OCI-LY1 (cell line): ENCODE data around the gene SPPL2B.

Source experiments
- H2AFZ ChIP-seq: fragments of 200-600 bp; sonication (generic), shearing (Covaris generic); 2 replicates; pipeline ENCODE4 v1.6.0; 2014; ENCODE audit warnings: antibody characterized with exemption, mild to moderate bottlenecking, low read length
- H3F3A ChIP-seq: fragments of 200-600 bp; sonication (generic), shearing (Covaris generic); 2 replicates; pipeline ENCODE4 v1.6.0; 2014; ENCODE audit warnings: mild to moderate bottlenecking, antibody characterized with exemption, low read length, moderate library complexity; ENCODE audit not compliant: insufficient read depth
- H3K27ac ChIP-seq: fragments of 200-600 bp; sonication (generic); 2 replicates; pipeline ENCODE4 v1.5.1; 2014; ENCODE audit warnings: low read length, mixed run types, mild to moderate bottlenecking, low read depth; ENCODE audit not compliant: poor library complexity, severe bottlenecking
- H3K27me3 ChIP-seq: fragments of 200-600 bp; sonication (generic); 2 replicates; pipeline ENCODE4 v1.6.0; 2014; ENCODE audit warnings: antibody characterized with exemption, mild to moderate bottlenecking, low read length, moderate library complexity; ENCODE audit not compliant: insufficient read depth
- H3K36me3 ChIP-seq: fragments of 200-600 bp; sonication (generic); 2 replicates; pipeline ENCODE4 v1.6.1; 2014; ENCODE audit warnings: mild to moderate bottlenecking, antibody characterized with exemption, low read length, moderate library complexity, mixed read lengths; ENCODE audit not compliant: insufficient read depth
- H3K4me1 ChIP-seq: fragments of 200-600 bp; sonication (generic); 2 replicates; pipeline ENCODE4 v1.5.1; 2014; ENCODE audit warnings: mild to moderate bottlenecking, low read length, moderate library complexity; ENCODE audit not compliant: insufficient read depth, severe bottlenecking
- H3K4me2 ChIP-seq: fragments of 200-600 bp; sonication (generic), shearing (Covaris generic); 2 replicates; pipeline ENCODE4 v1.6.1; 2014; ENCODE audit warnings: low read length
- H3K4me3 ChIP-seq: fragments of 200-600 bp; sonication (generic); 2 replicates; pipeline ENCODE4 v1.5.1; 2014; ENCODE audit warnings: low read length, low read depth, mild to moderate bottlenecking, mixed read lengths; ENCODE audit not compliant: poor library complexity, severe bottlenecking
- H3K79me2 ChIP-seq: fragments of 200-600 bp; shearing (Covaris generic); 2 replicates; pipeline ENCODE4 v1.6.1; 2016; ENCODE audit warnings: mixed run types, low read length, mixed read lengths; ENCODE audit not compliant: insufficient read depth
- H3K9ac ChIP-seq: fragments of 200-600 bp; sonication (generic), shearing (Covaris generic); 2 replicates; pipeline ENCODE4 v1.6.1; 2014; ENCODE audit warnings: mild to moderate bottlenecking, low read length, mixed read lengths
- H3K9me2 ChIP-seq: fragments of 200-600 bp; sonication (generic), shearing (Covaris generic); 2 replicates; pipeline ENCODE4 v1.6.1; 2014; ENCODE audit warnings: low read depth, mild to moderate bottlenecking, low read length, mixed read lengths
- H3K9me3 ChIP-seq: fragments of 200-600 bp; shearing (Covaris generic); 2 replicates; pipeline ENCODE4 v1.6.1; 2014; ENCODE audit warnings: low read length, mixed read lengths
- H4K20me1 ChIP-seq: fragments of 200-600 bp; sonication (generic), shearing (Covaris generic); 2 replicates; pipeline ENCODE4 v1.6.0; 2016; ENCODE audit warnings: mild to moderate bottlenecking, low read length; ENCODE audit not compliant: insufficient read depth
- EZH2 ChIP-seq: fragments of 200-600 bp; sonication (generic), shearing (Covaris generic); IDR thresholded peaks from 2 replicates; pipeline ENCODE4 v1.8.0; 2017; ENCODE audit warnings: borderline replicate concordance, mixed run types, mild to moderate bottlenecking, antibody characterized with exemption, low read length, moderate library complexity, mixed read lengths
- TF ChIP-seq, protein P1 (sequence below): fragments of 200-600 bp; sonication (generic), shearing (Covaris generic); IDR thresholded peaks from 2 replicates; pipeline ENCODE4 v1.5.1; 2017; ENCODE audit warnings: mild to moderate bottlenecking, antibody characterized with exemption, low read length, moderate library complexity, mixed read lengths

Gene SPPL2B

DNA sequence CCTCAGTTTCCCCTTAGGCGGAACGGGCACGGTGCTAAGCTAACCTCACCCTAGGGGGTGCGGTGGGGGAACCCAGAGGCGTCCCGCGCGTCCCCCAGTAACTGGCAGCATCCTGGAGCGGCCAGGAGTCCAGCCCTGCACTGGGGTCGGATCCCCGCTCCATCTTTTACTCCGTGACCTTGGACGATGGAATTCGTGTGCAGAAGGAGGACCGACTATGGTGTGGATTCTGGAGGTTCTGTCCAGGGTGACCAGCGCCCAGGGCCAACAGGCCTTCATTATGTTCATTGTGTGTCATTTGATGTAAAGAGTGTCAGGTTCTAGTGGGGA is 630 bp downstream of the SPPL2B start:
- Histone ChIP-seq H3K36me3 (peaks cover 28% of the 10 kb centered on the region), H3K4me2 (peak overlapping the region; percentile 98), H3F3A (0 out of 2 replicates have a peak, but pooled peaks cover 8% of the 10 kb centered on the region), H3K9me3 (no peaks in the 10 kb centered on the region), H3K9ac (peak overlapping the region; percentile 99), H3K79me2 (peaks cover 15% of the 10 kb centered on the region), H3K4me1 (peaks cover 81% of the 10 kb centered on the region), H2AFZ (no peak overlapping the region), H3K4me3 (peak overlapping the region; percentile 98), H3K9me2 (no peaks in the 10 kb centered on the region), H3K27ac (peak overlapping the region; percentile 63), H3K27me3 (no peaks in the 10 kb centered on the region), H4K20me1 (no peaks in the 10 kb centered on the region)
- no peak for TF ChIP-seq EZH2
- TF ChIP-seq, protein P1, sequence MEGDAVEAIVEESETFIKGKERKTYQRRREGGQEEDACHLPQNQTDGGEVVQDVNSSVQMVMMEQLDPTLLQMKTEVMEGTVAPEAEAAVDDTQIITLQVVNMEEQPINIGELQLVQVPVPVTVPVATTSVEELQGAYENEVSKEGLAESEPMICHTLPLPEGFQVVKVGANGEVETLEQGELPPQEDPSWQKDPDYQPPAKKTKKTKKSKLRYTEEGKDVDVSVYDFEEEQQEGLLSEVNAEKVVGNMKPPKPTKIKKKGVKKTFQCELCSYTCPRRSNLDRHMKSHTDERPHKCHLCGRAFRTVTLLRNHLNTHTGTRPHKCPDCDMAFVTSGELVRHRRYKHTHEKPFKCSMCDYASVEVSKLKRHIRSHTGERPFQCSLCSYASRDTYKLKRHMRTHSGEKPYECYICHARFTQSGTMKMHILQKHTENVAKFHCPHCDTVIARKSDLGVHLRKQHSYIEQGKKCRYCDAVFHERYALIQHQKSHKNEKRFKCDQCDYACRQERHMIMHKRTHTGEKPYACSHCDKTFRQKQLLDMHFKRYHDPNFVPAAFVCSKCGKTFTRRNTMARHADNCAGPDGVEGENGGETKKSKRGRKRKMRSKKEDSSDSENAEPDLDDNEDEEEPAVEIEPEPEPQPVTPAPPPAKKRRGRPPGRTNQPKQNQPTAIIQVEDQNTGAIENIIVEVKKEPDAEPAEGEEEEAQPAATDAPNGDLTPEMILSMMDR, result no peak

DNA sequence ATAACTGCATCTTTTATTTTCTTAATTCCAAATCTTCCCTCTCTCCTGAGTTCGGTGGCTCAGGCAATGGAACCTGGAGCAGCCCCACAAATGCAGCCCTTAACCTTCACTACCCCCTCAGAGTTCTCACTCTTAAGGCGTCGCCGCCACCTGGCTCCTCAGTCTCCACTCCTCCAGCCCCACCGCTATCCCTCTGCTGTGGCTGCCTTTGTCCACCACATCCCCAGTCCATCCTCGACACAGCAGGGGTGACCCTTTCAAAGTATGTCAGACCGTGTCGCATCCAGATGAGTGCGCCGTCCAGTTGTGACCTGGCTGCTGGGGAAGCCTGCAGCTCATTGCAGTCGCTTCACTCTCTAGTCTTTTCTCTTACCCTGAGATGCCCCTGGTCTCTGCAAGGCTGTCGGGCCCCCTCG is 1.0 kb downstream of the SPPL2B start:
- no peak overlapping the region for H2AFZ ChIP-seq
- H3K27me3 ChIP-seq, result no peaks in the 10 kb centered on the region
- H4K20me1 ChIP-seq, result no peaks in the 10 kb centered on the region
- peak overlapping the region; percentile 98 for H3K4me3 ChIP-seq
- peaks cover 15% of the 10 kb centered on the region for H3K79me2 ChIP-seq
- H3K36me3 ChIP-seq, result peaks cover 31% of the 10 kb centered on the region
- peak overlapping the region; percentile 99 for H3K9ac ChIP-seq
- H3F3A ChIP-seq, result 0 out of 2 replicates have a peak, but pooled peaks cover 8% of the 10 kb centered on the region
- peak overlapping the region; percentile 98 for H3K4me2 ChIP-seq
- TF ChIP-seq, protein P1, result no peak
- TF ChIP-seq EZH2, result no peak
- no peaks in the 10 kb centered on the region for H3K9me2 ChIP-seq
- peak overlapping the region; percentile 63 for H3K27ac ChIP-seq
- H3K9me3 ChIP-seq, result no peaks in the 10 kb centered on the region
- peaks cover 77% of the 10 kb centered on the region for H3K4me1 ChIP-seq

DNA sequence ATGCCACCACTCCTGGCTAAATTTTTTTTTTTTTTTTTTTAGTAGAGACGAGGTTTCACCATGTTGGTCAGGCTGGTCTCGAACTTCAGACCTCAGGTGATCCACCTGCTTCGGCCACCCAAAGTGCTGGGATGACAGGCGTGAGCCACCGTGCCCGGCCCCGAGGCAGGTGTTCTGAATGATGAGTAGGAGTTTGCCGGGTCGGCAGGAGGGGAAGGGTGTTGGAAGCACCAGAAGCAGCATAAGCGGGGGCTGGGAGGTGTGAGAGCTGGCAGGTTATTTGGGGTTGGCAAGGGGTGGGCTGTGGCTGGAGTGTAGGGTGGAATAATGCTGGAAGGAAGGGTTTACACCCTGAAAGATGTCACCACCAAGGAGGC is 1.8 kb downstream of the SPPL2B start:
- H3K79me2 ChIP-seq, result peaks cover 15% of the 10 kb centered on the region
- peak overlapping the region; percentile 98 for H3K4me3 ChIP-seq
- H2AFZ ChIP-seq, result no peak overlapping the region
- H3K27ac ChIP-seq, result peak overlapping the region; percentile 97
- no peak for TF ChIP-seq EZH2
- TF ChIP-seq, protein P1, result no peak
- no peaks in the 10 kb centered on the region for H4K20me1 ChIP-seq
- peak overlapping the region; percentile 6; the same call in 1 of the 2 replicates for H3K9ac ChIP-seq
- peak overlapping the region; percentile 98 for H3K4me2 ChIP-seq
- H3K9me3 ChIP-seq, result no peaks in the 10 kb centered on the region
- 0 out of 2 replicates have a peak, but pooled peaks cover 8% of the 10 kb centered on the region for H3F3A ChIP-seq
- no peaks in the 10 kb centered on the region for H3K27me3 ChIP-seq
- H3K36me3 ChIP-seq, result peaks cover 34% of the 10 kb centered on the region
- H3K4me1 ChIP-seq, result peaks cover 70% of the 10 kb centered on the region
- no peaks in the 10 kb centered on the region for H3K9me2 ChIP-seq
